Measurements from ENCODE around the gene OSBP2.

The OSBP2 gene

GRCh38 chr22:30875481-30876215, 181.0 kb downstream of the OSBP2 start:
- H3K27ac Mint-ChIP-seq, result no peak overlapping the region
- H3K36me3 Mint-ChIP-seq (ENCODE audit: low read depth), result no peaks in the 10 kb centered on the region

GRCh38 chr22:30876221-30876751, 181.6 kb downstream of the OSBP2 start:
- intact Hi-C loops (cut with micrococcal nuclease), result no loop called here
- H3K36me3 Mint-ChIP-seq (ENCODE audit: low read depth), result no peaks in the 10 kb centered on the region
- H3K9me3 Mint-ChIP-seq, result no peaks in the 10 kb centered on the region
- H3K4me3 Mint-ChIP-seq, result no peak overlapping the region
- H3K4me1 Mint-ChIP-seq (ENCODE audit: low read depth), result no peaks in the 10 kb centered on the region
- H3K27ac Mint-ChIP-seq, result no peak overlapping the region
- H3K27me3 Mint-ChIP-seq, result no peaks in the 10 kb centered on the region

More at GRCh38 chr22:30875481-30876215, 181.0 kb downstream of the OSBP2 start:
- H3K27me3 Mint-ChIP-seq, result no peaks in the 10 kb centered on the region
- no peaks in the 10 kb centered on the region for H3K9me3 Mint-ChIP-seq
- no peak overlapping the region for H3K4me3 Mint-ChIP-seq
- intact Hi-C loops (cut with micrococcal nuclease), result no loop called here
- H3K4me1 Mint-ChIP-seq (ENCODE audit: low read depth), result no peaks in the 10 kb centered on the region

DNA sequence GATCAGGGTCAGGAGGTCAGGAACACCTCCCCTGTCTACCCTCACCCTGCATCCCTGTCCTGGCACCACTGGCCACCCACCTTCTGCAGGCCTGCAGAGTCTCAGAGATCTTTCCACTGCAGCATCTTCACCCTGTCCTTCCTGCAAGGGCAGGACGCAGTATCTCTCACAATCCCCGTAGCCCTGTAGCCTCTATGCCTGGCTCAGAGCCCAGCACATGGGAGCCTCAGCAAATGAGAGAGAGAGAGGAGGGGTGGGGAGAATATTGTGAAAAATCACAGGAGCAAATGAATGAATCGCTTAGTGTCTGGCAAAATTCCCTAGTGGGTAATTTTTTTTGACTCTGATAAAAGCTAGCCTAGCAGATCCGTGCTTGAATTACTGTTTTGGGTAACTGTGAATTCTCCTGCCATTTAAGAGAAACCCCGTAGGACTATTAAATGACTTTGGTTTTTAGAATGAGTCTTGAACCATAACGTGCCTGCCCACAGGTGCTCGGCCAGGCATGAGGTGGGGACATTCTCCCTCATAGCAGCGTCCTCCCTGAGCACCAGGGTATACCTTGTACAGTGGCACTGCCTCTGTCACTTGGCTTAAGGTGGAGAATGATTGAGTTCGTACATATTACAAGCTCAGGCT, 182.4 kb downstream of the OSBP2 start:
- H3K36me3 Mint-ChIP-seq (ENCODE audit: low read depth), result no peaks in the 10 kb centered on the region
- no peaks in the 10 kb centered on the region for H3K27me3 Mint-ChIP-seq
- intact Hi-C loops (cut with micrococcal nuclease), result no loop called here
- no peaks in the 10 kb centered on the region for H3K4me1 Mint-ChIP-seq (ENCODE audit: low read depth)
- no peak overlapping the region for H3K27ac Mint-ChIP-seq
- H3K9me3 Mint-ChIP-seq, result no peaks in the 10 kb centered on the region
- H3K4me3 Mint-ChIP-seq, result no peak overlapping the region

GRCh38 chr22:30877662-30878515, 183.2 kb downstream of the OSBP2 start:
- intact Hi-C loops (cut with micrococcal nuclease), result no loop called here
- Mint-ChIP-seq H3K36me3 (ENCODE audit: low read depth) (no peaks in the 10 kb centered on the region), H3K27me3 (no peaks in the 10 kb centered on the region), H3K27ac (no peak overlapping the region), H3K4me3 (no peak overlapping the region), H3K4me1 (ENCODE audit: low read depth) (no peaks in the 10 kb centered on the region), H3K9me3 (no peaks in the 10 kb centered on the region)

DNA sequence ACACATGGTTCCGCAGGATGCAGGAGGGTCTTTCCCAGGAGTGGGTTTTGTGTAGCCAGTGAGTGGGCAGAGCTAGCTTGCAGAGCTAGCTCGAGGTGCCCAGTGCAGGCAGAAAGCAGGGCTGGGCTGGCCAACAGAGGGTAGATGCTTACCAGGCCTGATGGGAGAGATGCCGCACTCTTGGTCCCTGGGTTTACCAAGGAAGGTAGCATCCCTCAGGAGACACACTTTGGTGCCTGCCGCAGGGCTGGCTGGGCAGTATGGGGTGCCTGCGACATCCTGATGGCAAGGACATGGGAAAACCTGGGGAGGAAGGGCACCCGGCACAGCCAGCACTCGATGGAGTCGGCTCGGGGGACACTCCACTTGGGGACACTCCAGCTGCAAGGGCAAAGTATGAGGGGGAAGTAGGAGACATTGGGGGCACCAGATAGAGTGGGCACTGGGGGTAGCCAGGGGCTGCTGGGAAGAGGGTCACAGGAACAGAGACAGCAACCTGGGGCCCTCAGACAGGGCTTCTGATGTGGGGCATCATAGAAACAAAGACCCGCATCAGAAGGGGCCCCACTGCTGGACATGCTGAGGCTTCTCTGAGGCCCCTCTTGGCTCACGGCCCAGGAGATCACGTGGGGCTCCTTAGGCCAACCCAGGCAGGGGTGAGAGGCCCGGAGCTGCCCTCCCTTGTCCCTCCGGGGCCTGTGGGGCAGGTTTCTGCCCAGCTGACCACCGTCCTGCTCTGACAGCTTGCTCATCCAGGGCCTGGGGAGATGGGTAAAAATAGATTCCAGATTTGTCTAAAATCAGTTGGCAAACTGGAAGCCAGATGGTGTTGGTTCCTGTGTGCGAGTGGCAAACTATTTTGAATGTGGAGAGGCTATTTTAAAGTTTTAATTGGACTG, 184.1 kb downstream of the OSBP2 start:
- Mint-ChIP-seq H3K4me1 (ENCODE audit: low read depth) (no peaks in the 10 kb centered on the region), H3K4me3 (no peak overlapping the region), H3K36me3 (ENCODE audit: low read depth) (no peaks in the 10 kb centered on the region), H3K9me3 (no peaks in the 10 kb centered on the region), H3K27ac (no peak overlapping the region), H3K27me3 (no peaks in the 10 kb centered on the region)
- intact Hi-C loops (cut with micrococcal nuclease), result no loop called here

DNA sequence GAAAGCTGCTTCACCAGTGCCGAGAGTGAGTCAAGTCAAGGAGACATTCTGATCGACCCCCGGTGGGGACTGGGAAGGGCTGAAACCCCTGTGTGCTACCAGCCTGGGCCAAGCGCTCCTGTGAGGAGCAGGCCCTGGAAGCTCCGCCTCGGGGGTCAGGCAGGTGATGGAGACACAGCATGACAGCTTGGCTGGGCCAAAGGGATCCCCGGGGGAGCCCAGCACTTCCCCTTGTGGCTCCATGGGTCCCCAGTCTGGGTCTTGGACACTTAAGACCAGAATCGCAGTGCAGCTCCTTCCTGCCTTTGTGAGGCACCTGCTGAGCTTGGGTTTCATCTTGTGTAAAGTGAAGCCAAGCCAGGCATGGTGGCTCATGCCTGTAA, 184.7 kb downstream of the OSBP2 start:
- H3K27me3 Mint-ChIP-seq, result no peaks in the 10 kb centered on the region
- no peaks in the 10 kb centered on the region for H3K36me3 Mint-ChIP-seq (ENCODE audit: low read depth)
- no peak overlapping the region for H3K4me3 Mint-ChIP-seq
- intact Hi-C loops (cut with micrococcal nuclease), result no loop called here
- no peak overlapping the region for H3K27ac Mint-ChIP-seq
- no peaks in the 10 kb centered on the region for H3K4me1 Mint-ChIP-seq (ENCODE audit: low read depth)
- no peaks in the 10 kb centered on the region for H3K9me3 Mint-ChIP-seq

DNA sequence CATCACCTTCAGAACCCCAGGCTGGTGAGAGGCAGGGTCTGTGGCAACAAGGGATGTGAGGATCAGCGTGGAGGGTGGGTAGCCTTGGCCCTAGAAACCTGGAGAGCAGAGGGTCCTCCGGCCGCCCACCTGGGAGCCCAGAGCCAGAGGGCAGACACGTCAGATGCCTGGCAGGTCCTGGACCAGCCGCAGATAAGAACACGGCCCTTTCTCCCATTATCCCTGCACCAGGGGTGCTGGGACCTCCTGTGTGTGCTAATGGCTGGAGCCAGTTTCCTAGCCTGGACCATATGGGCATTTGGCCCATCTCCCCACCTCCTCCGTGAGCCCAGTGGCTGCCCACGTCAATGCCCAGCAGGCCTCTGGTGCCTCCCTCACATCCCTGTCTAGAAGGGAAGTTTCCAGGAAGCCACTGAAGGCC, 185.5 kb downstream of the OSBP2 start:
- Mint-ChIP-seq H3K36me3 (ENCODE audit: low read depth) (no peaks in the 10 kb centered on the region), H3K4me3 (no peak overlapping the region), H3K4me1 (ENCODE audit: low read depth) (no peaks in the 10 kb centered on the region), H3K27me3 (no peaks in the 10 kb centered on the region), H3K27ac (no peak overlapping the region), H3K9me3 (no peaks in the 10 kb centered on the region)
- intact Hi-C loops (cut with micrococcal nuclease), result no loop called here

GRCh38 chr22:30880847-30881246, 186.2 kb downstream of the OSBP2 start:
- no peaks in the 10 kb centered on the region for H3K4me1 Mint-ChIP-seq (ENCODE audit: low read depth)
- intact Hi-C loops (cut with micrococcal nuclease), result no loop called here
- H3K9me3 Mint-ChIP-seq, result no peaks in the 10 kb centered on the region
- no peak overlapping the region for H3K4me3 Mint-ChIP-seq
- no peaks in the 10 kb centered on the region for H3K36me3 Mint-ChIP-seq (ENCODE audit: low read depth)
- no peak overlapping the region for H3K27ac Mint-ChIP-seq
- H3K27me3 Mint-ChIP-seq, result no peaks in the 10 kb centered on the region

DNA sequence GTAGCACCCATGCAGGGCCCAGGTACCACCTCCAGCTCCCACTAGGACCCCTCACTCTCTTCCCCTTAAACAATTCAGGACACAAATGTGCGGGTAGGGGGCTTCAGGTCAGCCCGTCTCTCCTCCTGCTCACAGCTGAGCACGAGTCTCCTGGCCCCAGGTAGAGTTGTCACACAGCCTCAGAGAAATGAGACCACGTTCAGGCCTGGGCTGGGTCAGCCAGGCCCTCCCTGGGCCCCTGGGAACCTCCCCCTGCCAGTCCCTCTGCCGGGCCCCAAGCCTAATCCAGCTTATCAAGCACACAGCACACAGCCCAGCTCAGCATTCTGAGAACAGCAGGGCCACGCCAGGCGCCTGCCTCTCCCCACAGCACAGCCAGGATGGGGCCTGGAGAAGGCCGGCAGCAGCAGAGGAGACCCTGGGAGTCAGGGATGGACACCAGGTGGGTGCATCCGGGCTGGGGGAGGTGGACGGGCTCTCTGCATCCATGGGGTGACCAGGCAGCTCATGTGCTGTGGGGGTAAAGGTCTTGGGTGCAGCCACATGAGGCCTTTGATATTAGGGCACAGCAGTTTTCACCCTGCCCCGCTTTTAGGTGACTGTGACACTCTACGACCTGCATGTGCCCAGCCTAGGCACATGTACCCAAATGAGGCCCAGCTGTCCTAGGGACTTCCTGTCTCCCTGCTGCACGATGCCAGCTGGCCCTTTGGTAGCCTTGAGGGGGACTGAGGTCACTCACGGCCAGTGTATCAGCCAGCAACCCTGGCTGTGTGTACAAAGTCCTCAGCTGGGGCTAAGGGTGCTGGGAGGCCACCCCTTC, 186.9 kb downstream of the OSBP2 start:
- Mint-ChIP-seq H3K36me3 (ENCODE audit: low read depth) (no peaks in the 10 kb centered on the region), H3K27ac (no peak overlapping the region), H3K4me1 (ENCODE audit: low read depth) (no peaks in the 10 kb centered on the region), H3K4me3 (no peak overlapping the region), H3K9me3 (no peaks in the 10 kb centered on the region), H3K27me3 (no peaks in the 10 kb centered on the region)
- intact Hi-C loops (cut with micrococcal nuclease), result no loop called here

DNA sequence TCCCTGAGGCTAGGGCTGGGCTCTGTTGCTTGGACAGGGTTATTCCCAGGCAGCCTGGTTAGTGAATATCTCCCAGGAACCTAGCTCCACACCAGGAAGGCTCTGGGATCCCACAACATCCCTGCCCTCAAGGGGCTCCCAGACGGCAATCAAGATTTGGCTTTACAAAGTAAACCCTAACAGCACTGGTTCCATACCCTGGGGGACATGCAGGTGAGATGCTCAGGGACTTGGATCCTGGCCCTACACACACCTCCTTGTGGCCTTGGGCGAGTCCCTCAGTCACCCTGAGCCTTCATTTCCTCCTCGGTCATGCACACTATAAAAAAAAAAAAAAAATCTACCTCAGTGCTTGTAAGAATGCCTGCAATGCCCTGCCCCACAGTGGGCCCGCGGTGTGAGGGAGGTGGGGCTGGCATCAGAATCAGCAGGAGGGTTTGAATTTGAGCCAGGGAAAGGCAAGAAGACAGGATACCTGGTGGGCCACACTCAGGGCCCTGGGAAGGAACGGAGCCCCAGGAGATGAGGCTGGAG, 187.6 kb downstream of the OSBP2 start:
- Mint-ChIP-seq H3K4me1 (ENCODE audit: low read depth) (no peaks in the 10 kb centered on the region), H3K4me3 (no peak overlapping the region), H3K27ac (no peak overlapping the region), H3K36me3 (ENCODE audit: low read depth) (no peaks in the 10 kb centered on the region), H3K9me3 (no peaks in the 10 kb centered on the region), H3K27me3 (no peaks in the 10 kb centered on the region)
- intact Hi-C loops (cut with micrococcal nuclease), result no loop called here

DNA sequence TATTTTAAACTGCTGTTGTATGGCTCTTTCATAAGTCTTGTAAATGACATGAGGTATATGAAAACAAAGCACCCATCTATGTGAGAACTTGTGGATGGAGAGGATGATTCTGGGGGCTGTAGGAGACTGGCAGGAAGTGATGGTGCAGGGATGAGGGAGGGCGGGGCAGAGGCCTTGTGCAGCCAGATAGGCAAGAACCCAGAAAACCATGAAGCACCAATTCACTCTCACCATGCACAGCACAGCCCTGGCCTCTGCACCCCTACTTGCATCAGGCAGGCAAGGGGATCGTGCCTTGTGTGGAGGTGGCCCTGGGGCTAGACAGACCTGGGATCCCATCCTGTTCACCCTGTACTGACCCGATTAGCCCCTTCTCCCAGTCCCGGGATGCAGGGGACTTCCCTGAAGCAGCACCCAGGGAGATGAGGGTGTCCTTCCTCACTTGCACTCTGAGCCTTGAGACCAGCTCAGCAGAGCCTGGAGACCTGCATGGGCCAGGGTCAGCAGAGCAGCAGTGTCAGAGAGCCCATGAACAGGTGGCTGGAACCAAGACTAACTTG, 188.4 kb downstream of the OSBP2 start:
- no peaks in the 10 kb centered on the region for H3K36me3 Mint-ChIP-seq (ENCODE audit: low read depth)
- no peak overlapping the region for H3K27ac Mint-ChIP-seq
- no peaks in the 10 kb centered on the region for H3K4me1 Mint-ChIP-seq (ENCODE audit: low read depth)
- no peaks in the 10 kb centered on the region for H3K9me3 Mint-ChIP-seq
- no peaks in the 10 kb centered on the region for H3K27me3 Mint-ChIP-seq
- H3K4me3 Mint-ChIP-seq, result no peak overlapping the region
- intact Hi-C loops (cut with micrococcal nuclease), result no loop called here

DNA sequence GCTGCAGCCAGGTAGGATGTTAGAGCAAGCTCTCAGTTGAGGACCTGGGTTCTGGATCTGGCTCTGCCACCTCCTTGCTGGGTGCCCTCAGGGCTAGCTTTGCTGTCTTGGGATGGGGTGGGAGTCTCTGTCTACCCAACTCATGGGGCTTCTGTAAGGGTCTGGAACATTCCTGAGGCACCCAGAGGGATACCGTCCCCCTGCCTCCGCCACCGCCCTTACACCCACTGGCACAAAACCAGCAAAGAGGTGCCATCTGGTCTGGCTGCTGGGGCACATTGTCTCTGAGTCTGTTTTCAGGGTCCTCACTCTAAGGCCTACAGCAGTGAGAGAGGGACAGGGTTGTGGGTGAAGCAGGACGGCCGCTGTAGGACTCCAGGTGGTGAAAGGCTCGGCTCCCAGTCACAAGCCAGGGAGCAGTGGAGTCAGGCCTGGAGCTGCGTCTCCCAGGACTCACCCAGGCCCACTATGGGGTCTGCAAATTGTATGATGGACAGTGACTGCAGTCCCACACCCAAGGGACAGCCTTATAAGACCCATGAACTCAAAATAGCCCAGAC, 189.0 kb downstream of the OSBP2 start:
- no peak overlapping the region for H3K27ac Mint-ChIP-seq
- H3K36me3 Mint-ChIP-seq (ENCODE audit: low read depth), result no peaks in the 10 kb centered on the region
- H3K9me3 Mint-ChIP-seq, result no peaks in the 10 kb centered on the region
- H3K4me3 Mint-ChIP-seq, result no peak overlapping the region
- H3K27me3 Mint-ChIP-seq, result no peaks in the 10 kb centered on the region
- intact Hi-C loops (cut with micrococcal nuclease), result no loop called here
- no peaks in the 10 kb centered on the region for H3K4me1 Mint-ChIP-seq (ENCODE audit: low read depth)
